LNCaP clone FGC (cell line): ENCODE measurements around the gene GFRA1.
"Not testable (repeated sequence)": the region's sequence is repeated elsewhere in the genome, so short reads cannot be mapped to it uniquely, and the experiment has no call there.

Experiments
- DNase-seq: peaks from one replicate; pipeline ENCODE4 v3.0.0-alpha.2; 2011; ENCODE audit warnings: low read depth
- H3K4me3 ChIP-seq: 2 replicates; pipeline ENCODE4 v1.5.1; 2011; ENCODE audit warnings: mild to moderate bottlenecking, low read depth, low read length, control low read depth
- TF ChIP-seq, protein P1 (sequence below): IDR thresholded peaks from 2 replicates; pipeline ENCODE4 v1.5.1; 2012; ENCODE audit warnings: mild to moderate bottlenecking; ENCODE audit not compliant: control insufficient read depth, insufficient read depth; ENCODE audit errors: extremely low read depth

The GFRA1 gene

DNA sequence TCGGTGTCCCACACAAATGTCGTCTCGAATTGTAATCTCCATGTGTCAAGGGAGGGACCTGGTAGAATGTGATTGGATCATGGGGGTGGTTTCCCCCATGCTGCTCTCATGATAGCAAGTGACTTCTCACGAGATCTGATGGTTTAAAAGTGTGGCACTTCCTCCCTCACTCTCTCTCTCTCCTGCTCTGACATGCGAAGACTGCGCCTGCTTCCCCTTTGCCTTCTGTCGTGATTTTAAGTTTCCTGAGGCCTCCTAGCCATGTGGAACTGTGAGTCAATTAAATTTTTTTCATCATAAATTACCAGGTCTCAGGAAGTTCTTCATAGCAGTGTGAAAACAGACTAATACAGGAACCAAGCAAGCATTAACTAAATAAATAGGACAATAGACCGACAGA, 229.1 kb downstream of the GFRA1 start:
- no peak for DNase-seq
- no peak overlapping the region for H3K4me3 ChIP-seq
- TF ChIP-seq, protein P1, sequence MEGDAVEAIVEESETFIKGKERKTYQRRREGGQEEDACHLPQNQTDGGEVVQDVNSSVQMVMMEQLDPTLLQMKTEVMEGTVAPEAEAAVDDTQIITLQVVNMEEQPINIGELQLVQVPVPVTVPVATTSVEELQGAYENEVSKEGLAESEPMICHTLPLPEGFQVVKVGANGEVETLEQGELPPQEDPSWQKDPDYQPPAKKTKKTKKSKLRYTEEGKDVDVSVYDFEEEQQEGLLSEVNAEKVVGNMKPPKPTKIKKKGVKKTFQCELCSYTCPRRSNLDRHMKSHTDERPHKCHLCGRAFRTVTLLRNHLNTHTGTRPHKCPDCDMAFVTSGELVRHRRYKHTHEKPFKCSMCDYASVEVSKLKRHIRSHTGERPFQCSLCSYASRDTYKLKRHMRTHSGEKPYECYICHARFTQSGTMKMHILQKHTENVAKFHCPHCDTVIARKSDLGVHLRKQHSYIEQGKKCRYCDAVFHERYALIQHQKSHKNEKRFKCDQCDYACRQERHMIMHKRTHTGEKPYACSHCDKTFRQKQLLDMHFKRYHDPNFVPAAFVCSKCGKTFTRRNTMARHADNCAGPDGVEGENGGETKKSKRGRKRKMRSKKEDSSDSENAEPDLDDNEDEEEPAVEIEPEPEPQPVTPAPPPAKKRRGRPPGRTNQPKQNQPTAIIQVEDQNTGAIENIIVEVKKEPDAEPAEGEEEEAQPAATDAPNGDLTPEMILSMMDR = no peak

DNA sequence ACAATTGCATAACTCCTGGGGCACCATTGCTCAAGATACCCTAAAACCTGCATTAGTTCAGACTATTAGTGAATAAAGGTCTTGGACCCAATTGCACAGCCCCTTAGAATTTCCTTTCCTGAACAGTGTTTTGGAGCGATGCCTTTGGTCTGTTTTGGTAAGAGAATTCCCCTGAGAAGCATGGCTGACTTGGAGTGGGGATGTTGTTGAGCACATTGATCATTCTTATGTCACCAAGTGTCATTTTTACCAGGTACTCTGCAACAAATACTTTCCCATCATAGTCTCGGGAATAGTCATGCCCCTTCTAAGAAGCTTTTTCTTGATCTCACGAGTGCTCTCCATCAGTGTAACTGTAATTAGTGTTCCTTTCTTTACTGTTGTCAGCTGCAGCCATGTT, 229.7 kb downstream of the GFRA1 start:
- DNase-seq = no peak
- H3K4me3 ChIP-seq = no peak overlapping the region
- TF ChIP-seq, protein P1 = no peak

DNA sequence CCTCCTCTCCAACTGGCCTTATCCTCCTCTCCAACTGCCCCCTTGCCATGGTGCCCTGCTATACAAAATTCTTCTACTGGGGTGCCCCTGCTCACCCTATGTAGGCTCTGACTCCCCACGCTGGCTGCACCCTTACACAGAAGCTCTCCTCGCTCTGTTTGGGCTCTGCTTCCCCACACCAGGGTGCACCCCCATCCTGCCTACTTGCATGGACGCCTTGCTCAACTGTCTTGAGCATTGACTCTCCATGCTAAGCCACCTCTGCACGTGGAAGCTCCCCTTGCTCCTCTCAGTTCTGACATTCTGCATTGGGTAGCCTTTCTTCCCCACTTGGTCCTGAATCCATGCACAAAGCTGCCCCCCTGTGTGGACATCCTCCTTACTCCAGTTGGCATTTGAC, 231.1 kb downstream of the GFRA1 start:
- DNase-seq = no peak
- TF ChIP-seq, protein P1 = no peak
- no peak overlapping the region for H3K4me3 ChIP-seq

DNA sequence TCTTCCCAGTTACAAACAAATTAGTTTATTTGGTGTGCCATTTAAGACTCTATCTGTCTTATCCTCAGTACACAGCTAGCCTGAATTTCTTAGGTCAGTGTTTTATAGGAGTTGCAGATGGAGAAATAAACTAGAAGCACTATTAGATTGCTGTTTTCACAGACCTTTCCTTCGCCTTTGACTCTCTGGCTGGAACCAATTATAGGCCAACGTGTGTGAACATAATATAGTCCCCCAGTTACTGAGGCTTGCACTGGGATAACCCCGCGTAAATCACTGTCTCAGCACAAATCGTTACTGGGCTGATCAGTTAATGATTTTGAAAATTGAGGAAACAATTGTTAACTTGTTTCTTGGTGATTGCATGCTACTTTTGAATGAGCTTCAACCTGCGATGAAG, 233.4 kb downstream of the GFRA1 start:
- TF ChIP-seq, protein P1 = no peak
- DNase-seq = no peak
- no peak overlapping the region for H3K4me3 ChIP-seq

DNA sequence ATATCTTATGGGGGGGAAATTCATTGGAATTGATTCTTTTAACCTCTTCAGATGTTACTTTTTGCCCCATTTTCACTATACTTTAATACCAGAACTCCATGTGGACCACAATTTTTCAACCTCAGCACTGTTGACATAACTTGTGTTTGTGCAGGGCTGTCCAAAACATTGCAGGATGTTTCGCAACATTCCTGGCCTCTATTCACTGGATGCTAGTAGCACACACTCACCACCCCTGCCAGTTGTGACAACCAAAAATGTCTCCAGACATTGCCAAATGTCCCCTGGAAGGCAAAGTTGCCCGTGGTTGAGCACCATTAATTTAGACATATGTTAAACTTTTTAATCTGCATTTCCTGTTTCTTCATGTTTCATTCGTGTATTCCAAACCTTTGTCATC, 234.7 kb downstream of the GFRA1 start:
- no peak overlapping the region for H3K4me3 ChIP-seq
- TF ChIP-seq, protein P1 = no peak
- no peak for DNase-seq

DNA sequence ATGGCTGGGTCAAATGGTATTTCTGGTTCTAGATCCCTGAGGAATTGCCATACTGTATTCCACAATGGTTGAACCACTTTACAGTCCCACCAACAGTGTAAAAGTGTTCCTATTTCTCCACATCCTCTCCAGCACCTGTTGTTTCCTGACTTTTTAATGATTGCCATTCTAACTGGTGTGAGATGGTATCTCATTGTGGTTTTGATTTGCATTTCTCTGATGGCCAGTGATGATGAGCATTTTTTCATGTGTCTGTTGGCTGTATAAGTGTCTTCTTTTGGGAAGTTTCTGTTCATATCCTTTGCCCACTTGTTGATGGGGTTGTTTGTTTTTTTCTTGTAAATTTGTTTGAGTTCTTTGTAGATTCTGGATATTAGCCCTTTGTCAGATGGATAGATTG, 237.6 kb downstream of the GFRA1 start:
- DNase-seq, H3K4me3 ChIP-seq: not testable (repeated sequence)

DNA sequence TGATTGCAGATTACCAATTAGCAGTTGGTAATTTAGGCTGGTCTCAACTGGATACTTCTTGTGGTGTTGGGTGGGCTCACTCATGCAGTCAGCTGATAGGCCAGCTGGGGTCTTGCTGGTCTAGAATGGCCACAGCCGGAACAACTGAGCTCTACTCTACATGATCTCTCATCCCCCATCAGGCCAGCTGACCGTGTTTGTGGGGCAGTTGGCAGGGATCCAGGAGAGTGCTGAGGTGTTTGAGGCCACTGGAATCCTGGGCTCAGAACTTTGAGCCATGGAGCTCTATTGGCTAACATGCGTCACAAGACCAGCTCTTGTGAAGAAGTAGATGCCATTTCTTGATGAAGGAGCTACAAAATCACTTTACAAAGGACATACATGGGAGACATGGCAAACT, 242.4 kb downstream of the GFRA1 start:
- no peak for DNase-seq
- TF ChIP-seq, protein P1 = no peak
- H3K4me3 ChIP-seq = no peak overlapping the region

DNA sequence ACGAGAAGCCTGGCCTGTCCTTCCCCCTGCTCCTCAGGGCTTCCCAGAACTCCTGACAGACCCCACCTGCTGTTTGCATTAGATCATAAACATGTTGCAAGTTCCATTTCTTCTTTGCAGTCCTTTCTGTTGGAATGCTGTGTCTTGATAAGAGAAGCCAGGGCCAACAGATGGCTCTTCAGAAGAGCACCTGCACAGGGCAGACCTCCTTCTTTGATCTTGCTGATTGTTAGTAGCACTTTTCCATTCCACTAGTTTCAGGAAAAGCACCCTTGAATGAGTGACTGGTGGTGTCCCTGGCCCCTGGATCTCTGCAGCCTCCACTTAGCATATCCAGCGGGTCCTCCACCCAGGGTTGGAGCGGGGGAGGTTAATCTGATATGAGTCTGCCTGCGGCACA, 243.2 kb downstream of the GFRA1 start:
- TF ChIP-seq, protein P1 = no peak
- no peak overlapping the region for H3K4me3 ChIP-seq
- no peak for DNase-seq
